Keratinocyte (primary cell): ENCODE data around the gene ZNF236. TPM values are rescaled to one million over a fixed set of nuclear protein-coding genes. Genes with fewer than 3 reads are reported as not detected.

Experiments
- DNase-seq: peaks from one replicate; pipeline ENCODE4 v3.0.0-alpha.2; 2011; ENCODE audit warnings: low read depth, missing footprints, low spot score
- FAIRE-seq: peaks from 2 replicates; lab custom pipeline; 2011; peaks lifted over from hg19 to GRCh38; lab: Jason Lieb, UNC
- H2AFZ ChIP-seq: 2 replicates; pipeline ENCODE4 v1.6.0; 2012; ENCODE audit warnings: low read length, control low read depth, inconsistent platforms; ENCODE audit not compliant: control insufficient read depth
- H3K27ac ChIP-seq: 2 replicates; pipeline ENCODE4 v1.5.1; 2011; ENCODE audit warnings: low read length; ENCODE audit not compliant: control insufficient read depth, insufficient read depth
- H3K27me3 ChIP-seq: 3 replicates; pipeline ENCODE4 v1.6.0; 2011; ENCODE audit warnings: low read length; ENCODE audit not compliant: control insufficient read depth, insufficient read depth; ENCODE audit errors: extremely low read depth
- H3K36me3 ChIP-seq, 2 experiments: 2 replicates in 1 of 2; 3 replicates in 1 of 2; pipeline ENCODE4 v1.5.1; 2011; ENCODE audit warnings: low read length in 2 of 2, mild to moderate bottlenecking in 1 of 2; ENCODE audit not compliant: control insufficient read depth in 2 of 2, insufficient read depth in 2 of 2; ENCODE audit errors: extremely low read depth in 1 of 2
- H3K4me1 ChIP-seq: 3 replicates; pipeline ENCODE4 v1.5.1; 2011; ENCODE audit warnings: low read length; ENCODE audit not compliant: control insufficient read depth, insufficient read depth; ENCODE audit errors: extremely low read depth
- H3K4me2 ChIP-seq: 3 replicates; pipeline ENCODE4 v1.6.0; 2011; ENCODE audit warnings: low read depth, low read length; ENCODE audit not compliant: control insufficient read depth, insufficient read depth; ENCODE audit errors: extremely low read depth
- H3K4me3 ChIP-seq, 3 experiments: fragments of 200-600 bp in 1 of 3; sonication (generic) in 1 of 3; 2 replicates in 2 of 3; 3 replicates in 1 of 3; pipeline ENCODE4 v1.5.1; 2011 to 2016; ENCODE audit warnings: low read length in 3 of 3, mild to moderate bottlenecking in 3 of 3, control low read depth in 2 of 3, inconsistent platforms in 1 of 3, low read depth in 1 of 3, mixed read lengths in 1 of 3, mixed run types in 1 of 3, moderate library complexity in 1 of 3; ENCODE audit not compliant: control insufficient read depth in 2 of 3, insufficient read depth in 2 of 3; ENCODE audit errors: extremely low read depth in 1 of 3
- H3K79me2 ChIP-seq: 2 replicates; pipeline ENCODE4 v1.6.0; 2012; ENCODE audit warnings: low read length; ENCODE audit not compliant: control insufficient read depth, insufficient read depth
- H3K9ac ChIP-seq: 3 replicates; pipeline ENCODE4 v1.6.0; 2011; ENCODE audit warnings: low read length; ENCODE audit not compliant: control insufficient read depth, insufficient read depth; ENCODE audit errors: extremely low read depth
- H3K9me1 ChIP-seq: 3 replicates; pipeline ENCODE4 v1.6.0; 2011; ENCODE audit warnings: low read length; ENCODE audit not compliant: control insufficient read depth, insufficient read depth; ENCODE audit errors: extremely low read depth
- H3K9me3 ChIP-seq: 2 replicates; pipeline ENCODE4 v1.5.1; 2012; ENCODE audit warnings: low read depth, low read length; ENCODE audit not compliant: control insufficient read depth
- H4K20me1 ChIP-seq: 3 replicates; pipeline ENCODE4 v1.6.0; 2011; ENCODE audit warnings: low read length; ENCODE audit not compliant: control insufficient read depth, insufficient read depth; ENCODE audit errors: extremely low read depth
- CTCF ChIP-seq, 3 experiments: IDR thresholded peaks in 1 of 3; conservative IDR thresholded peaks in 1 of 3; optimal IDR thresholded peaks in 1 of 3; 2 replicates in 2 of 3; 3 replicates in 1 of 3; pipeline versions ENCODE3 to v1.5.1; 2011; ENCODE audit warnings: low read length in 3 of 3, mild to moderate bottlenecking in 3 of 3, moderate library complexity in 2 of 3, control low read depth in 1 of 3, inconsistent platforms in 1 of 3; ENCODE audit not compliant: insufficient read depth in 2 of 3; ENCODE audit errors: extremely low read depth in 1 of 3
- EZH2 ChIP-seq: IDR thresholded peaks from one replicate; pipeline ENCODE4 v1.6.1; 2012; ENCODE audit warnings: inconsistent platforms, mild to moderate bottlenecking, low read length, moderate library complexity
- dilution Hi-C: fragments of 300-500 bp; cut with MboI; formaldehyde crosslinking; loops from one replicate; pipeline ENCODE4 v1.7.0; 2020; ENCODE audit warnings: low sequenced_read_pairs; ENCODE audit not compliant: extremely low pct_ligation_motif_present
- polyA plus RNA-seq, 5 experiments: library from polyadenylated mRNA; depleted of rRNA in 3 of 5; stranded (reverse) in 3 of 5; stranded (forward) in 1 of 5; unstranded in 1 of 5; fragments of >200 nt; gene quantifications; 1 replicate in 1 of 5; 2 replicates in 3 of 5; 3 replicates in 1 of 5; pipeline versions ENCODE4 v1.2.1 to v1.2.3, GENCODE V29; 2011 to 2012; ENCODE audit warnings: missing spikeins in 2 of 5, low read depth in 1 of 5, low replicate concordance in 1 of 5

The ZNF236 gene
- polyA plus RNA-seq, 1 donor (not counting 4 experiments of a cell fraction or from before 2014, with no cell fraction given) = 4.5 TPM

GRCh38 chr18:76952747-76953146, 130.4 kb downstream of the ZNF236 start:
- Histone ChIP-seq H3K27me3 (no peaks in the 10 kb centered on the region), H3K36me3 (peaks cover 12 to 13% of the 10 kb centered on the region in 2 experiments), H3K27ac (no peak overlapping the region), H3K4me2 (no peak overlapping the region), H4K20me1 (no peaks in the 10 kb centered on the region), H3K9me3 (no peaks in the 10 kb centered on the region), H3K4me1 (no peaks in the 10 kb centered on the region), H3K4me3 (no peak overlapping the region), H2AFZ (no peak overlapping the region), H3K9me1 (no peaks in the 10 kb centered on the region), H3K9ac (no peak overlapping the region), H3K79me2 (no peaks in the 10 kb centered on the region)
- TF ChIP-seq CTCF (optimal IDR thresholded peaks at IDR 0.05 in 1 of 3, IDR thresholded peaks at IDR 0.05 in 1 of 3, conservative IDR thresholded peaks at IDR 0.05 in 1 of 3; ENCODE audit: extremely low read depth in 1 of 3, insufficient read depth in 2 of 3, low read length in 3 of 3) (no peak), EZH2 (no peak)
- DNase-seq (no peak), FAIRE-seq (no peak)
- dilution Hi-C loops = no loop called here

GRCh38 chr18:76953156-76953555, 130.8 kb downstream of the ZNF236 start:
- no peaks in the 10 kb centered on the region for H3K27me3 ChIP-seq
- no peak overlapping the region for H3K9ac ChIP-seq
- no peak overlapping the region for H3K4me3 ChIP-seq
- H3K4me2 ChIP-seq = no peak overlapping the region
- H3K4me1 ChIP-seq = no peaks in the 10 kb centered on the region
- no peaks in the 10 kb centered on the region for H3K9me1 ChIP-seq
- TF ChIP-seq EZH2 (no peak), CTCF (optimal IDR thresholded peaks at IDR 0.05 in 1 of 3, IDR thresholded peaks at IDR 0.05 in 1 of 3, conservative IDR thresholded peaks at IDR 0.05 in 1 of 3; ENCODE audit: extremely low read depth in 1 of 3, insufficient read depth in 2 of 3, low read length in 3 of 3) (no peak)
- no peaks in the 10 kb centered on the region for H4K20me1 ChIP-seq
- no peak for FAIRE-seq
- peaks cover 13% of the 10 kb centered on the region in 2 experiments for H3K36me3 ChIP-seq
- dilution Hi-C loops = no loop called here
- H3K79me2 ChIP-seq = no peaks in the 10 kb centered on the region
- no peak overlapping the region for H3K27ac ChIP-seq
- no peak for DNase-seq
- H2AFZ ChIP-seq = no peak overlapping the region
- no peaks in the 10 kb centered on the region for H3K9me3 ChIP-seq
